Endothelial cell of umbilical vein (primary cell): ENCODE measurements around the gene CCDC85C. TPM values are rescaled to one million over a fixed set of nuclear protein-coding genes. Genes with fewer than 3 reads are reported as not detected.

Experiments used
- BruUV-seq: library from RNA; stranded (reverse); fragments of 400-500 nt; replicated peaks from 2 replicates; lab custom pipeline; 2021; lab: Mats Ljungman, UMichigan
- CTCF ChIA-PET: fragments of 300-600, 350-600 bp; sonication (Branson Sonifier 250); formaldehyde crosslinking; loops from one replicate; lab custom pipeline; 2021; ENCODE audit warnings: antibody characterized with exemption, inconsistent platforms; lab: Charles Lee
- POLR2A ChIA-PET: fragments of 300-600, 350-600 bp; sonication (Branson Sonifier 250); formaldehyde crosslinking; loops from one replicate; lab custom pipeline; 2021; ENCODE audit warnings: antibody characterized with exemption, inconsistent platforms; lab: Charles Lee
- DNase-seq: peaks from one replicate; pipeline ENCODE4 v3.0.0-alpha.2; 2011; ENCODE audit warnings: low read depth, low spot score
- FAIRE-seq: peaks from 2 replicates; lab custom pipeline; 2011; peaks lifted over from hg19 to GRCh38; lab: Jason Lieb, UNC
- H2AFZ ChIP-seq: 2 replicates; pipeline ENCODE4 v1.6.0; 2012; ENCODE audit warnings: low read depth, low read length, control low read depth, inconsistent platforms
- H3K27ac ChIP-seq: 2 replicates; pipeline ENCODE4 v1.5.1; 2011; ENCODE audit warnings: low read depth, mild to moderate bottlenecking, control low read depth, low read length, moderate library complexity; ENCODE audit not compliant: insufficient read depth
- H3K27me3 ChIP-seq, 2 experiments: 2 replicates each; pipeline versions ENCODE4 v1.6.0 to v1.6.1; 2011; ENCODE audit warnings: low read length in 2 of 2, mixed read lengths in 1 of 2; ENCODE audit not compliant: control insufficient read depth in 2 of 2, insufficient read depth in 2 of 2
- H3K36me3 ChIP-seq, 2 experiments: 2 replicates in 1 of 2; 3 replicates in 1 of 2; pipeline ENCODE4 v1.5.1; 2011; ENCODE audit warnings: low read length in 2 of 2, mild to moderate bottlenecking in 1 of 2, moderate library complexity in 1 of 2; ENCODE audit not compliant: control insufficient read depth in 2 of 2, insufficient read depth in 2 of 2; ENCODE audit errors: extremely low read depth in 1 of 2
- H3K4me1 ChIP-seq: 3 replicates; pipeline ENCODE4 v1.5.1; 2011; ENCODE audit warnings: mild to moderate bottlenecking, low read length; ENCODE audit not compliant: control insufficient read depth, insufficient read depth; ENCODE audit errors: extremely low read depth
- H3K4me2 ChIP-seq: 2 replicates; pipeline ENCODE4 v1.6.1; 2011; ENCODE audit warnings: low read length, control low read depth, mixed read lengths; ENCODE audit not compliant: insufficient read depth
- H3K4me3 ChIP-seq, 3 experiments: fragments of 200-600 bp in 1 of 3; sonication (generic), shearing (Covaris generic) in 1 of 3; replicated peaks in 1 of 3; 2 replicates each; pipeline ENCODE4 v1.5.1; 2011 to 2016; ENCODE audit warnings: control low read depth in 3 of 3, low read length in 3 of 3, mild to moderate bottlenecking in 2 of 3, inconsistent platforms in 1 of 3, low read depth in 1 of 3, moderate library complexity in 1 of 3; ENCODE audit not compliant: insufficient read depth in 1 of 3
- H3K79me2 ChIP-seq: 2 replicates; pipeline ENCODE4 v1.6.0; 2012; ENCODE audit warnings: low read length, inconsistent platforms; ENCODE audit not compliant: control insufficient read depth, insufficient read depth
- H3K9ac ChIP-seq: replicated peaks from 2 replicates; pipeline ENCODE3; 2011; ENCODE audit warnings: low read length, control low read depth; ENCODE audit not compliant: insufficient read depth; ENCODE audit errors: extremely low read depth
- H3K9me1 ChIP-seq: replicated peaks from 3 replicates; pipeline ENCODE4 v1.6.0; 2011; ENCODE audit warnings: mild to moderate bottlenecking, low read length; ENCODE audit not compliant: control insufficient read depth, insufficient read depth; ENCODE audit errors: extremely low read depth
- H3K9me3 ChIP-seq: replicated peaks from 2 replicates; pipeline ENCODE4 v1.5.1; 2012; ENCODE audit warnings: low read length, inconsistent platforms; ENCODE audit not compliant: control insufficient read depth, insufficient read depth
- H4K20me1 ChIP-seq: replicated peaks from 2 replicates; pipeline ENCODE3; 2011; ENCODE audit warnings: mild to moderate bottlenecking, low read length; ENCODE audit not compliant: control insufficient read depth, insufficient read depth; ENCODE audit errors: extremely low read depth
- CTCF ChIP-seq, 2 donors: IDR thresholded peaks; 1 replicate in 1 of 2; 2 replicates in 1 of 2; pipeline ENCODE4 v1.5.1; 2011; ENCODE audit warnings: low read length in 2 of 2, mild to moderate bottlenecking in 2 of 2, moderate library complexity in 2 of 2, control low read depth in 1 of 2, inconsistent platforms in 1 of 2, low read depth in 1 of 2; ENCODE audit not compliant: insufficient read depth in 1 of 2; ENCODE audit errors: extremely low read depth in 1 of 2
- EZH2 ChIP-seq: IDR thresholded peaks from 2 replicates; pipeline ENCODE4 v1.6.1; 2012; ENCODE audit warnings: borderline replicate concordance, low read depth, mild to moderate bottlenecking, moderate library complexity, low read length, inconsistent platforms; ENCODE audit not compliant: severe bottlenecking
- FOS ChIP-seq: IDR thresholded peaks from 2 replicates; pipeline ENCODE4 v1.6.1; 2011; ENCODE audit warnings: mild to moderate bottlenecking, low read length, moderate library complexity, borderline replicate concordance; ENCODE audit not compliant: insufficient read depth
- GATA2 ChIP-seq: IDR thresholded peaks from 2 replicates; pipeline ENCODE4 v1.7.0; 2011; ENCODE audit warnings: low read depth, mild to moderate bottlenecking, moderate library complexity, mixed read lengths, low read length; ENCODE audit not compliant: insufficient read length, insufficient read depth
- JUN ChIP-seq: IDR thresholded peaks from 2 replicates; pipeline ENCODE4 v1.6.1; 2011; ENCODE audit warnings: borderline replicate concordance, low read depth; ENCODE audit not compliant: insufficient read length, insufficient read depth
- MYC ChIP-seq: IDR thresholded peaks from one replicate; pipeline ENCODE4 v1.6.1; 2011; ENCODE audit warnings: mild to moderate bottlenecking, low read depth, low read length
- POLR2A ChIP-seq: IDR thresholded peaks from 2 replicates; pipeline ENCODE4 v1.6.1; 2012; ENCODE audit warnings: low read depth, mild to moderate bottlenecking, control low read depth, low read length
- POLR2AphosphoS5 ChIP-seq: IDR thresholded peaks from 2 replicates; pipeline ENCODE4 v1.6.1; 2012; ENCODE audit warnings: low read depth, mild to moderate bottlenecking, control low read depth, low read length, moderate library complexity; ENCODE audit not compliant: insufficient read depth
- dilution Hi-C: fragments of 300-500 bp; cut with MboI; formaldehyde crosslinking; loops from one replicate; pipeline ENCODE4 v1.15.0; 2019; ENCODE audit warnings: low sequenced_read_pairs; ENCODE audit not compliant: extremely low pct_ligation_motif_present
- intact Hi-C: fragments of 100-400 bp; cut with micrococcal nuclease; formaldehyde crosslinking; loops from one replicate; pipeline ENCODE4 v1.10.0; 2022
- polyA plus RNA-seq, 4 experiments: library from polyadenylated mRNA; depleted of rRNA in 3 of 4; stranded (reverse) in 3 of 4; unstranded in 1 of 4; fragments of >200 nt; gene quantifications; 2 replicates each; pipeline versions ENCODE4 v1.2.1 to v1.2.3, GENCODE V29; 2011 to 2012; ENCODE audit warnings: missing spikeins in 1 of 4
- total RNA-seq: library from RNA; stranded (reverse); gene quantifications from 2 replicates; pipeline ENCODE4 v1.2.3, GENCODE V29; 2021
- TF ChIP-seq, protein P1 (sequence below): IDR thresholded peaks from 2 replicates; pipeline ENCODE4 v1.6.1; 2011; ENCODE audit not compliant: insufficient read depth, insufficient read length

The CCDC85C gene
- total and polyA plus RNA-seq, 2 donors (not counting 3 experiments of a cell fraction or from before 2014, with no cell fraction given): 7.5 to 17.8 TPM

- dilution Hi-C loops: no loop called here
- no peak overlapping the region for H2AFZ ChIP-seq
- no peak overlapping the region for H3K4me3 ChIP-seq
- H3K4me2 ChIP-seq: no peak overlapping the region
- ChIA-PET POLR2A (no interaction called here), CTCF (interaction anchor here (1.0 kb wide), 1 partner anchor 15 kb away, joined by 3 read pairs; no protein-coding TSS in a partner anchor)
- H3K27ac ChIP-seq: no peak overlapping the region
- H3K27me3 ChIP-seq: no peaks in the 10 kb centered on the region
- no peaks in the 10 kb centered on the region for H4K20me1 ChIP-seq
- no peak overlapping the region for H3K9ac ChIP-seq
- H3K36me3 ChIP-seq: peaks cover 8 to 10% of the 10 kb centered on the region in 2 experiments
- H3K9me3 ChIP-seq: no peaks in the 10 kb centered on the region
- no peak for FAIRE-seq
- no TSS peak for BruUV-seq
- H3K9me1 ChIP-seq: no peaks in the 10 kb centered on the region
- intact Hi-C loops: no loop called here
- no peak for DNase-seq
- TF ChIP-seq FOS (no peak), CTCF (IDR thresholded peaks at IDR 0.05; ENCODE audit: extremely low read depth in 1 of 2, insufficient read depth in 1 of 2, low read depth in 1 of 2, low read length in 2 of 2) (no peak), GATA2 (no peak), POLR2AphosphoS5 (no peak)
- peaks cover 3% of the 10 kb centered on the region for H3K79me2 ChIP-seq
- H3K4me1 ChIP-seq: peaks cover 4% of the 10 kb centered on the region
These were observed 151.0 kb downstream of the CCDC85C start for GRCh38 chr14:99452968-99453367.

DNA sequence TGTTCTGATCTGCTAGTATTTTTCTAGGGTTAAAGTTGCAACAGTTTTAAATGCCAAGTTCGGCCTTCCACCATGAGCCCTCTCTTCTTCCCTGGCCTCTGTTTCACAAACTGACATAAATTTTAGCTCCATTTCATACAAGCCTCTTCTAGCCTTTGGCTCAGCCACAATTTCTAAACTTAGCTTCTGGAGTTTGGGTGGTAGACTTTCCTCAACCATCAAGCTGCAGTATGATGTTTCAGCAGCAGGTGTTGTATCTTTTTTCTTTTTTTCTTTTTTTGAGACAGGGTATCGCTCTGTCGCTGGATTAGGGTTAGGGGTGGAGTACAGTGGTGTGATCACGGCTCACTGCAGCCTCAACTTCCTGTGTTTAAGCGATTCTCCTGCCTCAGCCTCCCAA is 152.8 kb downstream of the CCDC85C start:
- H3K4me3 ChIP-seq: no peak overlapping the region
- no peaks in the 10 kb centered on the region for H3K27me3 ChIP-seq
- POLR2A ChIA-PET: no interaction called here
- H4K20me1 ChIP-seq: no peaks in the 10 kb centered on the region
- dilution Hi-C loops (no loop called here), intact Hi-C loops (no loop called here)
- FAIRE-seq (no peak), DNase-seq (no peak)
- H3K4me1 ChIP-seq: peaks cover 4% of the 10 kb centered on the region
- no peak overlapping the region for H3K4me2 ChIP-seq
- TF ChIP-seq, protein P1, sequence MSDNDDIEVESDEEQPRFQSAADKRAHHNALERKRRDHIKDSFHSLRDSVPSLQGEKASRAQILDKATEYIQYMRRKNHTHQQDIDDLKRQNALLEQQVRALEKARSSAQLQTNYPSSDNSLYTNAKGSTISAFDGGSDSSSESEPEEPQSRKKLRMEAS: no peak
- no peak for TF ChIP-seq FOS
- no peak for TF ChIP-seq POLR2A
- no peak for TF ChIP-seq POLR2AphosphoS5
- TF ChIP-seq CTCF (IDR thresholded peaks at IDR 0.05; ENCODE audit: extremely low read depth in 1 of 2, insufficient read depth in 1 of 2, low read depth in 1 of 2, low read length in 2 of 2): no peak
- no peak for TF ChIP-seq MYC
- no peak for TF ChIP-seq EZH2
- TF ChIP-seq JUN: no peak
- no peak for TF ChIP-seq GATA2
- no peaks in the 10 kb centered on the region for H3K9me3 ChIP-seq
- no peak overlapping the region for H2AFZ ChIP-seq
- no peak overlapping the region for H3K27ac ChIP-seq
- BruUV-seq: no TSS peak
- no peak overlapping the region for H3K9ac ChIP-seq
- CTCF ChIA-PET: interaction anchor here (0.9 to 1.7 kb wide), 2 partner anchors 13 to 62 kb away, joined by 3 to 4 read pairs; no protein-coding TSS in a partner anchor
- H3K9me1 ChIP-seq: no peaks in the 10 kb centered on the region
- peaks cover 3% of the 10 kb centered on the region for H3K79me2 ChIP-seq
- H3K36me3 ChIP-seq: peaks cover 3 to 10% of the 10 kb centered on the region in 2 experiments
